ENCODE results near the gene OCA2.
"Not testable (repeated sequence)": the region's sequence is repeated elsewhere in the genome, so short reads cannot be mapped to it uniquely, and the experiment has no call there.

Gene OCA2

DNA sequence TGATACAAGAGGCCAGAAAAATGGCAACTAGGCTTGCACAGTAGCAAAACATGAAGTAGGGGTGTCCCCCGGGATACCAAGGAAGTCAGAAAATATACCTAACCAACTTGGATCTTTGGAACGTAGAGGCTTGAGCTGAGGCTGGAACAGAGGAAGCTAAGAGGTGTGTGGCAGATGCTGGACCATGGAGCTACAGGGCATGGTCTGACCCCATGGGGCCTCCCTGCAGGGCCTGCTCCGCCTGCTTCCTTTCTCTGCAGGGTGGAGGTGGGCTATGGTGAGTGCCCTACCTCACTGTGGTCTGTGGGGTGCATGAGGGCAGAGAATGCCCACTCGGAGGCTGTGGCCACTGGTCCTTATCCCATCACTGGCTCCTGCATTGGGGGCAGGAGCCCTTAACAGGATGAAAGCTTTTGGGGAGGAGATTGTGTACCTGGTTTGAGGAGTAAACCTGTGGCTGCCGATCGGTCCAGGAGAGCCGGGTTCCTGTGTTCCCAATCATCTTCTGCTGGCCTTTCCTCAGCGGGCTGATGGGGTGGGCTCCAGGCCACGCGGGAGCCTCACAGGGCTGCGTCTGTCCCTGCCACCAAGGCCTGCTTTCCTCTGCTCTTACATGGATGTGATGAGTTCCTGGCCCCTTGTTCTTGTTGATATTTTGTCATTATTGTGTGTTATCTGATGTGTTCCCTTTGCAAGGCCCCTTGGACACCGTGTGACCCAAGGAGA, 96.8 kb downstream of the OCA2 start:
- no peak for DNase-seq (ENCODE audit: low read depth in 2 of 2)

DNA sequence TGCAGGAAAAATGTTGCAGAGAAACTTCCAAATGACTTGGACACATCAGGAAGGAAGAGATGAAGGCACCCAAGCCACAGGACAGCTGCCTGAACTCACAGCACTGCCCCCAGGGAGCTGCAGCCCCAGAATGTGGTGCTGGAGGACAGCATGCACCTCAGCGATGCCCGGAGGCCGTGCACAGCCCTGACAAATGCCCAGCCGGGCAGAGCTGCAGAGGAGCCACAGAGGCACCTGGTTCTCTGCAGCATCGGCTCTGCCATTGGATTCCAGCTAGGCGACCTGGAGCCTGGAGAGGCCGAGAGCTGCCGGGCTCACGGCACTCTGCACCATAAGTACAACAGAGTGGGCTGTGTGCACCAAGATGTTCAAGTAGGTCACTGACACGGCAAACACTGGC, 97.5 kb downstream of the OCA2 start:
- no peak for DNase-seq (ENCODE audit: low read depth in 2 of 2)

- DNase-seq (ENCODE audit: low read depth in 2 of 2), result no peak
Measured at GRCh38 chr15:27993996-27994780, 104.9 kb downstream of the OCA2 start.

- DNase-seq (ENCODE audit: low read depth in 2 of 2), result no peak
Measured at GRCh38 chr15:27993544-27993943, 105.6 kb downstream of the OCA2 start.

DNA sequence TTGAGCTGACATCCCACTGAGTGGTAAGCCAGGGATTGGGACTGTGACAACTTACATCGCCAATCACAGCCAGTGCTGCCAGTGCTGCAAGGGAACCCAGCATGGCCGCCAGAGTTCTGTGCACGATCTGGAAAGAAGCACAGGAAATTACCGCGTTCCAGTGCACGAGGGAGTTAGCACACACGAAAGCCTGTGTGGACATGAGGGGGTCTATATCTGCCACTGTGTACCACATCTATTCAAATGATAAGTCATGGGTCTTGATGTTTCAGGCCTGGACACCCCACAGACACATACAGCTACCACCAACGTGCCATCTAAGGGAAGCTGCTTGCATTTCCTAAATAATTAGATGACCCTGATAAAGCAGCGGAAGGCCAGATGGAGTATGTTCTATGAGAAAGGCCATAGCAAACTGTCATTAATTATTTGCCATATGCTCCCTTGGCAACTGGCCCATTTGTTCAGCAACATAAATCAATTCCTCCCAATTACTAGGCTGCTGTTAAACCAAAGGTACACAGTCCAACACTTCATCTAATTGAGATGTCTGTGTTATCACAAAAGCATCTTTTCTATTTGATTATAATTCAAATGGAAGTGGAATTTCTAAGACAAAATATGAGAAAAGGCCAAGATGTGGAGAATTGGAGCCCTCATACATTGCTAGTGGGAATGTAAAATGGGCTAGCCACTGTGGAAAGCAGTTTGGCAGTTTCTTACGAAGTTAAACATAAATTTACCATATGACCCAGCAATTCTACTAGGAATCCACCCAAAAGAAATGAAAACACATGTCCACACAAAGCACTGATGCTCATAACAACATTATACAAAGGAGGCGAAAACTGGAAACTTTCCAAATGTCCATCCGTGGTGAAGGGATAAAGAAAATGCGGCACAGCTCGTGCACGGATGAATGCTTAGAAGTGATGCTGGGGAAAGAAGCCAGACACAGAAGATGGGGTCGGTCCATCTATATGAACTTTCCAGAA, 108.3 kb downstream of the OCA2 start:
- no peak for DNase-seq (ENCODE audit: low read depth in 2 of 2)

GRCh38 chr15:27989838-27990237, 109.3 kb downstream of the OCA2 start:
- DNase-seq (ENCODE audit: low read depth in 2 of 2), result no peak

DNA sequence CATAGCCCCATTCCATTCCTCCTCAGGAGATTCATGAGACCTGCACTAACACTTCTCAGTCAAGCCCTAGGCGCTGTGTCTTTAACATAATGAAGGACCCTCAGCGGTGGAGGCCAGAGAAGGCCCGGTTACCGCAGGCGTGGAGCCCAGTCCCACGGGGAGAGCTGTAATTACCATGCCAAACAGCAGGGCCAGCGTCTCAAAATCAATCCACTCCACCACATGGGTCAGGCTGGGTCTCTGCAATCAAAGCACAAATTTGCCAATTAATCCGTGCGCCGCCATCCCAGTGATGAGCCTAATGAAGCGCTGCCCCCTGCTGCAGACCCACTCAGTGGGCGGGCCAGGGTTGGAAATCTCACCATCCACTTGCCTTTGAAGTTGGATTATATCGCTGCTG, 109.7 kb downstream of the OCA2 start:
- DNase-seq (ENCODE audit: low read depth in 2 of 2), result no peak

- no peak for DNase-seq (ENCODE audit: low read depth in 2 of 2)
Measured at GRCh38 chr15:27985099-27985498, 114.0 kb downstream of the OCA2 start.

DNA sequence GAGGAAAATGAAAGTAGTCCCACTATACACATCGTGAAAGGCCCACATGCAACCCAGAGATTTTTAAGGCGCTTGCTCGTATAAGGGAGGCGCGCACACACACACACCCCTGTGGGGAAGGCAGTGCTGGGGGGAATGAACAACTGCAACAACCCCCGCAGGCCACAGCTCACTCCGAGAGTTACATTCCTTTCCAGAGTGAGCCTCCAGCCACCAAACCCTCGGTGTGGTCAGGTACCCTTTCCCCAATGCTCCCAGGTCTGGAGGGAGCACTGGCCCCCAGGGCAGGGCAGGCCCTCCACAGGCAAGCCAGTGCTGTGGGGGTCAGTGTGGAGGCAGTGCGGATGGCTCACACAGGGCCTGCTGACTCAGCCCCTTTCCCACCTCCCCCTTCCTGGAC, 115.6 kb downstream of the OCA2 start:
- DNase-seq (ENCODE audit: low read depth in 2 of 2), result no peak

- no peak for DNase-seq (ENCODE audit: low read depth in 2 of 2)
Measured at GRCh38 chr15:27977696-27978095, 121.4 kb downstream of the OCA2 start.

GRCh38 chr15:27973886-27974285, 125.2 kb downstream of the OCA2 start:
- DNase-seq (ENCODE audit: low read depth in 2 of 2), result no peak

- DNase-seq (ENCODE audit: low read depth in 2 of 2), result no peak
Measured at GRCh38 chr15:27970661-27971392, 128.3 kb downstream of the OCA2 start.

DNA sequence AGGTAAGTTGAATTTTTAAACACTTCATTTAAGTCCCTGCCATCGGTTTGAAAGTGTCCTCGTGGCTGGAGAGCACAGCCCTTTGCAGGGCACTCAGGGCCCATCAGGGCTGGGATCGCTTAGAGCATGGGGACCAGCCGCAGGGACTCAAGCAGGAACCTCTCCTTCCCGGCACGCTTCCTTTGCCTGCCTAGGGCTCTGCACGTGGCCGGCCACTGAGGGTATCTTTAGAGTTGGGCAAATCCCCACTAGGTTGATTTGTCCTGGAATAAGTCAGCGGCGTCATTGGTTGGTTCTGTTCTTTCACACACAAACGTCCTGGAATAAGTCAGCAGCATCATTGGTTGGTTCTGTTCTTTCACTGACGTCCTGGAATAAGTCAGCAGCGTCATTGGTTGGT, 131.6 kb downstream of the OCA2 start:
- no peak for DNase-seq (ENCODE audit: low read depth in 2 of 2)

GRCh38 chr15:27965546-27965945, 133.6 kb downstream of the OCA2 start:
- no peak for DNase-seq (ENCODE audit: low read depth in 2 of 2)

DNA sequence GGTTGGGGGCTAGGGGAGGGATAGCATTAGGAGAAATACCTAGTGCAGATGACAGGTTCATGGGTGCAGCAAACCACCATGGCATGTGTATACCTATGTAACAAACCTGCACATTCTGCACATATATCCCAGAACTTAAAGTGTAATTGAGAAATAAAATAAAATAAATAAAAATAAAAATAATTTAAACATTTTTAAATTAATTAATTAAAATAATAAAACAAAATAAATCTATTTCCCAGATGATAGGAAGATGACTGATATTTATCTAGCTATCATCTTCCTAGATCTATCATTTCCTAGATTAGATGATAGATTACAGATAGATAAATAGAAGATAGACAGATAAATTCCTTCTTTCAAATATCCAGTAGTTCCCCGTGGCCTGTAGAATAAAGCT, 137.3 kb downstream of the OCA2 start:
- no peak for DNase-seq (ENCODE audit: low read depth in 2 of 2)

- DNase-seq (ENCODE audit: low read depth in 2 of 2), result no peak
Measured at GRCh38 chr15:27958911-27959578, 140.1 kb downstream of the OCA2 start.

- no peak for DNase-seq (ENCODE audit: low read depth in 2 of 2)
Measured at GRCh38 chr15:27956285-27956684, 142.8 kb downstream of the OCA2 start.

DNA sequence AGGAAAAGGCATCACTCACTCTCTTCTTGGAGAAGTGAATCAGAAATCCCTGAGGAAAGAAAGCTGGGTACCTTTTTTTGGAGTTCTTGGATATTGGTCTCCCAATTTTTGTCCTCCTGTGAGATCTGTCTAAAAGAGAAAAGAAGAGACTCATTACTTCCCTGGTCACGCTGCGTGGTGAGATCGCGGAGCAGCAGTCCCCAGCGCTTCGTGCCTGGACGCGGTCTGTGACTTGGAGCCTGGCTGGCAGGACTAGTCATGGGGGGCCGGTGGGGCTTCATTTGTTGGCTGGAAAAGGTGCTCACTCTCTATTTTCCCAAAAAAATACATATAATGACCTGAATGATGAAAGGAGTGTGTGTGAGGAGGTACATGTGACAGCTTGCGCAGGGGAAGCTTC, 144.0 kb downstream of the OCA2 start:
- no peak for DNase-seq (ENCODE audit: low read depth in 2 of 2)

DNA sequence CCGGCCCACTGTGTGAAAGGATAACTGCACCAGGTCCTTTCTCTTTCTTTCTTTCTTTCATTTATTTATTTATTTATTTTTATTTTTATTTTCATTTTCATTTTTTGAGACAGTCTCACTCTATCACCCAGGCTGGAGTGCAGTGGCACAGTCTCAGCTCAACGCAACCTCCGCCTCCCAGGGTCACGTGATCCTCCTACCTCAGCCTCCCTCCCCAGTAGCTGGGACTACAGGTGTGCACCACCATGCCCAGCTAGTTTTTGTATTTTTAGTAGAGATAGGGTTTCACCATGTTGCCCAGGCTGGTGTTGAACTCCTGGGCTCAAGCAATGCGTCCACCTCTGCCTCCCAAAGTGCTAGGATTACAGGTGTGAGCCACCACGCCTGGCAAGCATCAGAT, 146.5 kb downstream of the OCA2 start:
- DNase-seq (ENCODE audit: low read depth in 2 of 2), result not testable (repeated sequence)

DNA sequence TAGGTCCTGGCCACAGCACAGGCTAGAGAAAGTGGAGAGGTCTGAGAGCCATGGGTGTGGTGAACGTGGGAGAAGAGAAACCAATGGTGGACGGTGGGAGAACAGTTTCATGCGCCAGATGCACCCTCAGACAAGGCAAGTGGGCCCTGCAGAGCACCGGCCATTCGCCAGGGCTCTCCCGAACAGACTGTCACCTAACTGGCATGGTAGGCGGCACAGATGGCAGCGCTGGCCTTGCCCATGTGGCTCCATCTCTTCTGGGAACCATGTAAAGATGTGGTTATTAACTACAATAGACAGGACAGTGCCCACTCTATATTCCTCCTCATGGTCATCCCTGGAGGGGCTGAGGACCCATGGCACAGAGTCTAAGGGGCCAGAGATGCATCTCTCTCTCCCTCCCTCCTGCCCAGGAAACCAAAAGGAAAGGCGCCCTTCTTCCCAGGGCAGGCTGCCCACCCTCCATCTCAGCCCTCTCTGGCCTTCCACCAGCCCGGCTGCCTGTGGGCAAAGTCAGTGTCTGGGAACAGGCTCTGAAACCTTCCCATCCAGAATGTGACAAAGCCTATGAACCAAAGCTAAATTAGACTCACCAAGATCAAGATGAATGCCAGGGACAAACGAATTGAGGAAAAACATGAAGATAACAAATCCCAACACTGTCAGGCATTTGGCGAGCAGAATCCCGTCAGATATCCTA, 147.8 kb downstream of the OCA2 start:
- no peak for DNase-seq (ENCODE audit: low read depth in 2 of 2)
